Left ventricle myocardium inferior (tissue), 1 donor: ENCODE measurements around the gene DBP. TPM values are rescaled to one million over a fixed set of nuclear protein-coding genes. Genes with fewer than 3 reads are reported as not detected.

Experiments
- DNase-seq: peaks from one replicate; pipeline ENCODE4 v3.0.0-alpha.2; 2020
- H3K27ac ChIP-seq: fragments of 200-600 bp; replicated peaks from 2 replicates; pipeline ENCODE4 v1.8.0; 2021
- H3K27me3 ChIP-seq: fragments of 200-600 bp; 2 replicates; pipeline ENCODE4 v1.8.0; 2021; ENCODE audit warnings: low read depth
- H3K36me3 ChIP-seq: fragments of 200-600 bp; 2 replicates; pipeline ENCODE4 v1.8.0; 2021
- H3K4me1 ChIP-seq: fragments of 200-600 bp; 2 replicates; pipeline ENCODE4 v1.8.0; 2021
- H3K4me3 ChIP-seq: fragments of 200-600 bp; 2 replicates; pipeline ENCODE4 v1.8.0; 2021; ENCODE audit warnings: mild to moderate bottlenecking, moderate library complexity
- H3K9me3 ChIP-seq: fragments of 200-600 bp; replicated peaks from 2 replicates; pipeline ENCODE4 v1.8.0; 2021
- CTCF ChIP-seq: fragments of 200-600 bp; IDR thresholded peaks from 2 replicates; pipeline ENCODE4 v1.8.0; 2021; ENCODE audit warnings: antibody characterized with exemption, mild to moderate bottlenecking, borderline replicate concordance
- intact Hi-C: fragments of 100-400 bp; cut with micrococcal nuclease; formaldehyde crosslinking; loops from one replicate; pipeline ENCODE4 v1.11.0; 2022
- total RNA-seq: library from RNA; stranded (reverse); fragmentation: NEBNext Ultra II Directional; extraction: Animal tissue kit (Norgen Biotek cat#: 25700); gene quantifications from one replicate; pipeline ENCODE4 v1.2.1, GENCODE V29; 2021
- donor health status: DM: no; HTN: yes; CAD: no; lungs with severe emphysema.

DBP gene
- total RNA-seq, 1 donor from 2014 or later, result 7.9 TPM

GRCh38 chr19:48595171-48595570, 42.0 kb downstream of the DBP start:
- peaks cover 26% of the 10 kb centered on the region for H3K27me3 ChIP-seq
- no peak overlapping the region for H3K27ac ChIP-seq
- intact Hi-C loops, result no loop called here
- no peaks in the 10 kb centered on the region for H3K4me1 ChIP-seq
- H3K9me3 ChIP-seq, result no peaks in the 10 kb centered on the region
- no peak for DNase-seq
- no peak for TF ChIP-seq CTCF
- no peaks in the 10 kb centered on the region for H3K36me3 ChIP-seq
- no peak overlapping the region for H3K4me3 ChIP-seq

GRCh38 chr19:48591021-48591420, 46.2 kb downstream of the DBP start:
- Histone ChIP-seq H3K4me3 (no peak overlapping the region), H3K27me3 (no peaks in the 10 kb centered on the region), H3K27ac (no peak overlapping the region), H3K9me3 (no peaks in the 10 kb centered on the region), H3K36me3 (no peaks in the 10 kb centered on the region), H3K4me1 (peaks cover 10% of the 10 kb centered on the region)
- no peak for DNase-seq
- no peak for TF ChIP-seq CTCF
- intact Hi-C loops, result no loop called here

GRCh38 chr19:48588670-48589401, 48.3 kb downstream of the DBP start:
- H3K9me3 ChIP-seq, result no peaks in the 10 kb centered on the region
- H3K36me3 ChIP-seq, result no peaks in the 10 kb centered on the region
- intact Hi-C loops, result no loop called here
- H3K4me1 ChIP-seq, result peaks cover 14% of the 10 kb centered on the region
- peak; percentile 92 for DNase-seq
- peak overlapping the region; percentile 51 for H3K27ac ChIP-seq
- peak overlapping the region; percentile 64 for H3K4me3 ChIP-seq
- TF ChIP-seq CTCF, result peak; percentile 97
- H3K27me3 ChIP-seq, result no peaks in the 10 kb centered on the region

GRCh38 chr19:48587387-48587786, 49.8 kb downstream of the DBP start:
- TF ChIP-seq CTCF, result no peak
- DNase-seq, result no peak
- intact Hi-C loops, result no loop called here
- Histone ChIP-seq H3K36me3 (no peaks in the 10 kb centered on the region), H3K4me1 (peaks cover 18% of the 10 kb centered on the region), H3K27me3 (no peaks in the 10 kb centered on the region), H3K9me3 (no peaks in the 10 kb centered on the region), H3K27ac (no peak overlapping the region), H3K4me3 (no peak overlapping the region)

- TF ChIP-seq CTCF, result no peak
- intact Hi-C loops, result loop anchor here (5.0 kb wide), 1 partner anchor 90 kb away; no protein-coding TSS in a partner anchor
- Histone ChIP-seq H3K4me3 (no peak overlapping the region), H3K27me3 (no peaks in the 10 kb centered on the region), H3K27ac (no peak overlapping the region), H3K9me3 (no peaks in the 10 kb centered on the region), H3K36me3 (no peaks in the 10 kb centered on the region), H3K4me1 (peaks cover 7% of the 10 kb centered on the region)
- DNase-seq, result no peak
Measured at GRCh38 chr19:48582168-48582567, 55.0 kb downstream of the DBP start.

Other genes with a start within 250 kb of the DBP start
- 68.4 TPM for gene KDELR1, start 245.8 kb downstream of the DBP start, total RNA-seq
- 0.30 TPM for gene GRIN2D, start 243.7 kb downstream of the DBP start, total RNA-seq
- 17.0 TPM for gene GRWD1, start 191.4 kb downstream of the DBP start, total RNA-seq
- 0.27 TPM for gene KCNJ14, start 181.8 kb downstream of the DBP start, total RNA-seq
- gene CYTH2, start 168.0 kb downstream of the DBP start, total RNA-seq, result 32.1 TPM
- 1.1 TPM for gene LMTK3, start 125.5 kb downstream of the DBP start, total RNA-seq
- 0.33 TPM for gene SULT2B1, start 85.2 kb downstream of the DBP start, total RNA-seq
- not detected for gene SPACA4, start 30.6 kb downstream of the DBP start, total RNA-seq
- gene FAM83E, start 22.3 kb downstream of the DBP start, total RNA-seq, result not detected
- 530 TPM for gene RPL18, start 18.2 kb downstream of the DBP start, total RNA-seq
- 8.0 TPM for gene SPHK2, start 17.9 kb downstream of the DBP start, total RNA-seq
- 4.5 TPM for gene CA11, start 8.8 kb upstream of the DBP start, total RNA-seq
- gene NTN5, start 35.6 kb upstream of the DBP start, total RNA-seq, result 0.11 TPM
- gene FUT2, start 58.6 kb upstream of the DBP start, total RNA-seq, result not detected
- 1.8 TPM for gene MAMSTR, start 82.3 kb upstream of the DBP start, total RNA-seq
- 13.9 TPM for gene RASIP1, start 103.2 kb upstream of the DBP start, total RNA-seq
- gene IZUMO1, start 109.5 kb upstream of the DBP start, total RNA-seq, result 0.60 TPM
- gene FUT1, start 115.3 kb upstream of the DBP start, total RNA-seq, result 1.8 TPM
- not detected for gene FGF21, start 118.1 kb upstream of the DBP start, total RNA-seq
- 70.8 TPM for gene BCAT2, start 173.7 kb upstream of the DBP start, total RNA-seq
- gene HSD17B14, start 199.1 kb upstream of the DBP start, total RNA-seq, result 1.8 TPM
- gene PLEKHA4, start 231.2 kb upstream of the DBP start, total RNA-seq, result 24.7 TPM
- gene PPP1R15A, start 235.0 kb upstream of the DBP start, total RNA-seq, result 76.4 TPM